GM13976 (cell line): ENCODE measurements around the gene MYLK.
A peak's percentile ranks its signal among the peaks of the same experiment; 100 is the strongest.
"Not testable (repeated sequence)": the region's sequence is repeated elsewhere in the genome, so short reads cannot be mapped to it uniquely, and the experiment has no call there.

Experiments
- DNase-seq: peaks from one replicate; pipeline ENCODE4 v3.0.0; 2012; ENCODE audit warnings: low spot score
- in situ Hi-C: fragments of 300-500 bp; cut with MboI; formaldehyde crosslinking; loops from one replicate; pipeline ENCODE4 v1.12.0; 2022; ENCODE audit warnings: low sequenced_read_pairs, mixed read lengths, inconsistent platforms; ENCODE audit not compliant: unreplicated experiment
- TF ChIP-seq, protein P1 (sequence below): IDR thresholded peaks from 2 replicates; pipeline ENCODE4 v1.5.1; 2012; ENCODE audit warnings: borderline replicate concordance, mild to moderate bottlenecking; ENCODE audit not compliant: insufficient read depth; ENCODE audit errors: extremely low read depth, missing control alignments, control extremely low read depth

The MYLK gene

GRCh38 chr3:123609063-123609462, 275.1 kb downstream of the MYLK start:
- TF ChIP-seq, protein P1, sequence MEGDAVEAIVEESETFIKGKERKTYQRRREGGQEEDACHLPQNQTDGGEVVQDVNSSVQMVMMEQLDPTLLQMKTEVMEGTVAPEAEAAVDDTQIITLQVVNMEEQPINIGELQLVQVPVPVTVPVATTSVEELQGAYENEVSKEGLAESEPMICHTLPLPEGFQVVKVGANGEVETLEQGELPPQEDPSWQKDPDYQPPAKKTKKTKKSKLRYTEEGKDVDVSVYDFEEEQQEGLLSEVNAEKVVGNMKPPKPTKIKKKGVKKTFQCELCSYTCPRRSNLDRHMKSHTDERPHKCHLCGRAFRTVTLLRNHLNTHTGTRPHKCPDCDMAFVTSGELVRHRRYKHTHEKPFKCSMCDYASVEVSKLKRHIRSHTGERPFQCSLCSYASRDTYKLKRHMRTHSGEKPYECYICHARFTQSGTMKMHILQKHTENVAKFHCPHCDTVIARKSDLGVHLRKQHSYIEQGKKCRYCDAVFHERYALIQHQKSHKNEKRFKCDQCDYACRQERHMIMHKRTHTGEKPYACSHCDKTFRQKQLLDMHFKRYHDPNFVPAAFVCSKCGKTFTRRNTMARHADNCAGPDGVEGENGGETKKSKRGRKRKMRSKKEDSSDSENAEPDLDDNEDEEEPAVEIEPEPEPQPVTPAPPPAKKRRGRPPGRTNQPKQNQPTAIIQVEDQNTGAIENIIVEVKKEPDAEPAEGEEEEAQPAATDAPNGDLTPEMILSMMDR: no peak
- in situ Hi-C loops: no loop called here

DNA sequence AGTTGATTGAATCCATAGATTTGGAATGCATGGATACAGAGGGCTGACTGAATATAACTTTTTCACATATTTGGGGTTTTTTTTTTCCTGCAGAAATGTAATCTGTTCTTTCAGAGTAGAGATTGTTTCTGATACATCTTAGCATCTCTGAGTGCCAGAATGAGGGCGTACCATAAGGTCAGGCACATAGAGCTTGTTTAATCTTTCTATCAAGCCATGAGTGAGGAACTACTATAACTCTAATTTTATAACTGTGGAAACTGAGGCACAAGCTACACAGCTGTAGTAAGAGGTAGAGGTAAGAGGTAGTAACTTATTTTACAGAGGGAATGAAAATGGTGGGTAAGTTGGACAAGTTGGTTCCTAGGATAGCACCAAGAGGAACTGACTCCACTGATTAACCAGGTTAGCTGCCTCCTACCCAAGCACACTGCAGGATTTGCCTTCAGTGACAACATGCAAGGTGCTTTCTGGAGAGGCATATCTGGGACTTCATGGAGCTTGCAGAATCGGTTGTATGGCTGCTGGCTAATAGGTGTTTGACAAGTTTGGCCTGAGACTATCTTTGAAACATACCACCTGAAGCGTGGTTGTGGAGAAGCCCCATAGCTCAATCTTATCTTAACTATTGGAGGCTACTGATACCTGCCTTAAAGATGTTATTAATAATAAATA, 275.7 kb downstream of the MYLK start:
- no peak for DNase-seq
- TF ChIP-seq, protein P1: no peak
- in situ Hi-C loops: no loop called here

More at GRCh38 chr3:123609063-123609462, 275.1 kb downstream of the MYLK start:
- DNase-seq: no peak

DNA sequence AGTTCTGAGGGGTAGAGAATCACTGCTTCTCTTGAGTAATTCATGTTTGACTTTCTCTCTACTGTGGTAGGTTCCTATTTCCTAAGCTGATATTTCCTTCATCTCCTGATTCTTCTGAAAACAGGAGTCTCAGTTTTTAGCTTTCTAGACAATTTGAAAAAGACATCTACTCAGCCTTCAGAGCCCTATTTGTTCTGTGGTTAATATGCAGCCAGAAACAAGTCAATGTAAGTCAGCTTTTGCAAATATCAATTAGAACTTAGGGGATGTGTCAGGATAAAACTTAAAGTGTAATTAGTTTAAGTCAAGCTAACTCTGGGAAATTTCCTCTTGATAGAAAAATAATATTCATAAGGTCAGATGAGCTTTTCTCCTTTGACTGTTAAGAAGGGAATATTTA, 277.6 kb downstream of the MYLK start:
- DNase-seq: no peak
- in situ Hi-C loops: no loop called here
- TF ChIP-seq, protein P1: no peak

- TF ChIP-seq, protein P1: no peak
- peak; percentile 56 for DNase-seq
Measured at GRCh38 chr3:123605789-123606234, 278.3 kb downstream of the MYLK start.

DNA sequence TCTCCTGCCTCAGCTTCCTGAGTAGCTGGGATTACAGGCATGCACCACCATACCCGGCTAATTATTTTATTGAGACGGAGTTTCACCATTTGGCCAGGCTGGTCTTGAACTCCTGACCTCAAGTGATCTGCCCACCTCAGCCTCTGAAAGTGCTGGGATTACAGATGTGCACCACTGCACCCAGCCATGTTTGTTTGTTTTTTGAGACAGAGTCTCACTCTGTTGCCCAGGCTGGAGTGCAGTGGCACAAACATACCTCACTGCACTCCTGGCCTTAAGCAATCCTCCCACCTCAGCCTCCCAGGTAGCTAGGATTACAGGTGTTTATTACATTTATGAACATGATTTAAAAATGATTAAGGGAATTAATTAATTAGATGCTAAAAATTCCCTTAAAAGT, 281.0 kb downstream of the MYLK start:
- in situ Hi-C loops, DNase-seq: not testable (repeated sequence)

More at GRCh38 chr3:123605789-123606234, 278.3 kb downstream of the MYLK start:
- in situ Hi-C loops: no loop called here

DNA sequence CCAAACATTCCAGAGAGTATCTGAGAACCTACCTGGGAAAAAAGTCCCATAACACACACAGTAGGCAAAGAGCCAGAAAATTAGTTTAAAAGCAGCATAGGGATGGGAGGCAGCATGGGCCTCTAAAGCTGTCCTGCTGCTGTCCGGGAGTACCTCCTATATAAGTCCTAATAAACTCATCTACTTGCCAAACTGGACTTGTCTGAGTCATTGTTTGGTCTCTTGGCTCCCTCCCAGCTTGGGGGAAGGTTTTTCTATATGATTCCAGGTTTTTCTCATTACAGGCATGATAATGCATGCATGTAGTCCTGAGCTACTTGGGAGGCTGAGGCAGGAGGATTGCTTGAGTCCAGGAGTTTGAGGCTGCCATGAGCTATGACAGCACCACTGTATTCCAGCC, 281.8 kb downstream of the MYLK start:
- TF ChIP-seq, protein P1: no peak
- no peak for DNase-seq
- in situ Hi-C loops: no loop called here

DNA sequence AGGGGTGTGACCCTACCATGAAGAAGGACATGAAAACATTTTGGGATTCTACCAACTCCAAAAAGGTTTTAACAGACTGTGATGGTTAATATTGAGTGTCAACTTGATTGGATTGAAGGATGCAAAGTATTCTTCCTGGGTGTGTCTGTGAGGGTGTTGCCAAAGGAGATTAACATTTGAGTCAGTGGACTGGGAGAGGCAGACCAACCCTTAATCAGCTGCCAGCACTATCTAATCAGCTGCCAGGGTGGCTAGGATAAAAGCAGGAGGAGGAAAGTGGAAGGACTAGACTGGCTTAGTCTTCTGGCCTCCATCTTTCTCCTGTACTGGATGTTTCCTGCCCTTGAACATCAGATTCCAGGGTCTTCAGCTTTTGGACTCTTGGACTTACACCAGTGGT, 283.3 kb downstream of the MYLK start:
- DNase-seq, in situ Hi-C loops: not testable (repeated sequence)

DNA sequence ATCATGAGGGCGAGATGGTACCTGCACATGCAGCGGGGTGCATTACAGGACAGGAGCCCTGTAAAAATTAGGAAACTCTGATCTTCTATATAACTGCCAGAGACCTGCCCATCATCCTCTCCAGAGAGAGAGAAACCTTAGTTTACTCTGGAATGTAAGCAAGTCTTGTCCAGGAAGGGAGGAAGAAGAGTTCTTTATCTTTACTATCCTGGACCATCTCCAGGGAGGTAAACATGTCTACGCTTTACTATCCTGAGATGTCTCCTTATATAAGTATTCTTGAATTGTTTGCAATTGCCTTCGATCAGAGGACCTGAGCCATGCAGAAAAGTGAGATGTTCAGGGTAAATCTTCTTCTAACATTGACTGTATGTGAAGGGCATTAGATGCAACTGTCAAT, 286.6 kb downstream of the MYLK start:
- TF ChIP-seq, protein P1: no peak
- in situ Hi-C loops: no loop called here
- DNase-seq: no peak
